ENCODE data around the gene MRGPRX4.
"Not testable (repeated sequence)": the region's sequence is repeated elsewhere in the genome, so short reads cannot be mapped to it uniquely, and the experiment has no call there.

The MRGPRX4 gene

DNA sequence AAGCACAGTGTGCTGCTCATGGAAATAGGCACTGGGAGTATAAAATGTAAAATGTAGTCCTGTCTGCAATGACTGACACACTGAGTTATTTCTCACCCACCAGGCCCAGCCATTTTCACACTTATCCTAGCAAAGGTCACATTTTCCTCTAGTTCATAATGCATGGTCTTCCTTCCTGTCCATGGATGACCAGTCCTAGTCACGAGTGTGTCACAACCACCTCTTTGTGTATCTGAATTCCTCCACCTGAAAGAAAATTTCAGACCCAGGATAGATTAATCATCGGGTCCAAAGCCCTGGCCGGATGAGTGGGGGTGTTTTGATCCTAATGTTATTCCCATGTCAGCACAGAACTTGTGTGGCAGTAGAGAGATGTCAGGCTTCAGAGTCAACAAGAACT lies at the start of gene MRGPRX4:
MRGPRX4 (plus strand) TSS at position 172 of the 400 bp plus-strand sequence. CDS start 420 bp downstream, outside the sequence.
- DNase-seq = no peak

- not testable (repeated sequence) for DNase-seq
These were observed 41.5 kb upstream of the MRGPRX4 start for GRCh38 chr11:18131115-18131514.

GRCh38 chr11:18132341-18132740 lies 40.3 kb upstream of the MRGPRX4 start, which contains the start of gene MRGPRX3:
MRGPRX3 (plus strand) TSS chr11:18132571; CDS start chr11:18137203, 4,632 bp downstream.
- no peak for DNase-seq

GRCh38 chr11:18135308-18135707 lies 37.3 kb upstream of the MRGPRX4 start:
- DNase-seq = no peak

DNA sequence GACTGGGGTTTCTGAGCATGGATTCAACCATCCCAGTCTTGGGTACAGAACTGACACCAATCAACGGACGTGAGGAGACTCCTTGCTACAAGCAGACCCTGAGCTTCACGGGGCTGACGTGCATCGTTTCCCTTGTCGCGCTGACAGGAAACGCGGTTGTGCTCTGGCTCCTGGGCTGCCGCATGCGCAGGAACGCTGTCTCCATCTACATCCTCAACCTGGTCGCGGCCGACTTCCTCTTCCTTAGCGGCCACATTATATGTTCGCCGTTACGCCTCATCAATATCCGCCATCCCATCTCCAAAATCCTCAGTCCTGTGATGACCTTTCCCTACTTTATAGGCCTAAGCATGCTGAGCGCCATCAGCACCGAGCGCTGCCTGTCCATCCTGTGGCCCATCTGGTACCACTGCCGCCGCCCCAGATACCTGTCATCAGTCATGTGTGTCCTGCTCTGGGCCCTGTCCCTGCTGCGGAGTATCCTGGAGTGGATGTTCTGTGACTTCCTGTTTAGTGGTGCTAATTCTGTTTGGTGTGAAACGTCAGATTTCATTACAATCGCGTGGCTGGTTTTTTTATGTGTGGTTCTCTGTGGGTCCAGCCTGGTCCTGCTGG lies 35.3 kb upstream of the MRGPRX4 start:
- no peak for DNase-seq

- DNase-seq = no peak
These were observed 32.5 kb upstream of the MRGPRX4 start for GRCh38 chr11:18140145-18140544.

DNA sequence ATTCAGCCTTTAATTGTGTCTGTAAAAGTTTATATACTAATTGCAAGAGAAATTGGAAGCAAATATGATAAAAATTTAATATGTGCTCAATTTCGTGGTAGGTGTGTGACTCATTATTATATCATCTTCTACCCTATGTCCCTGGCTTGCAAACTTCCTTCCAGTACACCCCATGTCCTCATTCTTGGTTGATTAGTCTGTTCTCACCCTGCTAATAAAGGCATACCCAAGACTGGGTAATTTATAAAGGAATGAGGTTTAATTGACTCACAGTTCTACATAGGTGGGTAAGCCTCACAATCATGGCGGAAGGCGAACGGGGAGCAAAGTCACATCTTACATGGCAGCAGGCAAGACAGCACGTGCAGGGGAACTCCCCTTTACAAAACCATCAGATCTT lies 28.4 kb upstream of the MRGPRX4 start:
- no peak for DNase-seq

- no peak for DNase-seq
These were observed 27.6 kb upstream of the MRGPRX4 start for GRCh38 chr11:18145025-18145424.

DNA sequence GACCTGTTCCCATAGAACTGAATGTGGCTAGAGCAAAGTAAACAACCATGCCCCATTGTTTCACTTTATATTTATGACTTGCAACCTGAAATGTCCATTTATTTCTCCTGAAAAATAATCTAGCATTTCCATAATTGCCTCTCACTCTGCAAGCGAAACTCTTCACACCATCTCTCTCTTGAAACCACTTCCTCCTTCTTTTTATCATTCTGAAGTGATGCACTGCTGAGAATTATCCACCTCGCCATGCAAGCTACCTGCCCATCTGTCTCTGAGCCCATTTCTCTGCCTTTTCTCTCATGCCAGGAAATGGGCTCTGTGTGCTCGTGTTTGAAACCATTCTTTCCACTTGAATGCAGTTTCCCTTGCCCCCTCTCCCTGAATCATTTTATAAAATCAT lies 26.8 kb upstream of the MRGPRX4 start:
- no peak for DNase-seq

GRCh38 chr11:18151581-18151980 lies 21.1 kb upstream of the MRGPRX4 start:
- no peak for DNase-seq

DNA sequence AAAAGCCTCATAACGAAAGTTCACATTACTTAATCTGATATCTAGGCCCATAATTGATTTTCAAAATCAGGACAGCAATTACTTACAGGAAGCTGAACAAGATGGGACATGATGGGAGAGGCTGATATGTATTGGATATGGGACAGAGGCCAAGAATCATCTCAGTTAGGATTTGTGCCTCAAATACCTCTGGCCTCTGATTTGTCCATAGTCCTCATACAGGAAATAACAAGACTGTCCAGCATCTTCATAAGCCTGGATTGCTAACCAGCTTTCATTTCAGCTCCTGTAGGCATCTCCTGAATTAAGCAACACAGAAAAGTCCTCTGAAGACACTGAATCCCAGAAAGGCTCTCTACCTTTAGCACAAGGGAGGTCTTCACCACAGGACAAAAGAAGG lies 4.3 kb upstream of the MRGPRX4 start:
- no peak for DNase-seq

DNA sequence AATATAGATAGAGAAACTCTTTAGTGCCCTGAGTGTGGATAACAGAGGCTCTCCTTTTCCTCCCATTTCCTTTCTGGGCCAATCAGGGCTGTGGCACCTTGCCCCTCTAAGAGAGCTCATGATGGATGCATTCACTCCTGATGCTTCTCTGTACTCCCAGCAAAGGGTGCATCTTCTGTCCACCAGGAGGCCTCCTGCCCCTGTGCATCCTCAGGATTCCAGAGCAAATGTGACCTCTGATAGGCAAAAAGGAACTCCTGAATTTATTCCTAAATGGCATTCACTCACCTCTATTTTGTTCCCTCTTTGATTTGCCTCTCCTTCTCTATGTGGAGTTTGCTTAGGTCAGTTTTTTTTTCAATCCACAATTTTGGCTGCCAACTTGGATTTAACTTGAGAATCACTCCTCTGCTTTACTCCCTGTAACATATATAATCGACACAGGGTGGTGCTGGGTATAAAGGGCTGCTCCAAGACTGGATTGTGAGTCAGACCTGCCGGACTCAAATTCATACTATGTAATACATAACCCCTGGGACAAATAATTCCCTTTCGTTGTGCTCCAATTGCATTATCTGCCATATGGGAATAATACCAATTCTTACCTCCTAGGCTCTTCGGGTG lies 1.1 kb upstream of the MRGPRX4 start:
- no peak for DNase-seq

DNA sequence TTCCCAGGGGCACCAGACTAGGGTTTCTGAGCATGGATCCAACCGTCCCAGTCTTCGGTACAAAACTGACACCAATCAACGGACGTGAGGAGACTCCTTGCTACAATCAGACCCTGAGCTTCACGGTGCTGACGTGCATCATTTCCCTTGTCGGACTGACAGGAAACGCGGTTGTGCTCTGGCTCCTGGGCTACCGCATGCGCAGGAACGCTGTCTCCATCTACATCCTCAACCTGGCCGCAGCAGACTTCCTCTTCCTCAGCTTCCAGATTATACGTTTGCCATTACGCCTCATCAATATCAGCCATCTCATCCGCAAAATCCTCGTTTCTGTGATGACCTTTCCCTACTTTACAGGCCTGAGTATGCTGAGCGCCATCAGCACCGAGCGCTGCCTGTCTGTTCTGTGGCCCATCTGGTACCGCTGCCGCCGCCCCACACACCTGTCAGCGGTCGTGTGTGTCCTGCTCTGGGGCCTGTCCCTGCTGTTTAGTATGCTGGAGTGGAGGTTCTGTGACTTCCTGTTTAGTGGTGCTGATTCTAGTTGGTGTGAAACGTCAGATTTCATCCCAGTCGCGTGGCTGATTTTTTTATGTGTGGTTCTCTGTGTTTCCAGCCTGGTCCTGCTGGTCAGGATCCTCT lies 709 bp downstream of the MRGPRX4 start:
- no peak for DNase-seq

DNA sequence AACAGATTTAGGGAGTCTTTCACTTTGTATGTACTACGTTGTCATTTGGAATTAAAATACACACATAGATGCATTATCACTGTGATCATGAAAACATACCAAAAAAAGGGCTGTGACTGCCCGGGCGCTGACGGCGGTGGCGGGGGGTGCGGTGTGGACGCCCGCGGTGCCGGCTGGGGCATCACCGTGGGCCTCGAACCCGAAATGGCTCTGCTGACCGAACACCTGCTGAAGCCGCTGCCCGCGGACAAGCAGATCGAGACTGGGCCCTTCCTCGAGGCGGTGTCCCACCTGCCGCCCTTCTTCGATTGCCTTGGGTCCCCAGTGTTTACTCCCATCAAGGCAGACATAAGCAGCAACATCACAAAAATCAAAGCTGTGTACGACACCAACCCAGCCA lies 16.2 kb downstream of the MRGPRX4 start:
- DNase-seq = no peak

- DNase-seq = not testable (repeated sequence)
These were observed 17.0 kb downstream of the MRGPRX4 start for GRCh38 chr11:18189476-18190245.

DNA sequence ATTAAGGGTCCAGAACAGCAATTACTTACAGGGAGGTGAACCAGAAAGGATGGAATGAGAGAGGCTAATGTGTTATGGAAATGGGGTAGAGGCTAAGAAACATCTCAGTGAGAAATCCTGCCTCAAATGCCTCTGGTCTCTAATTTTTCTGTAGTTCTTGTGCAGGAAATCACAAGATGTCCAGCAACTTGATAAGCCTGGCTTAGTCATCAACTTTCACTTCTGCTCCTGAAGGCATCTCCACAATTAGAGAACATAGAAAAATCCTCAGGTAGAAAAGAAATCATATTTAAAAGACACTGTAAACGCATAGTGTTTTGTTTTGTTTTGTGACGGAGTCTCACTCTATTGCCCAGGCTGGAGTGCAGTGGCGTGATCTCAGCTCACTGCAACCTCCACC lies 18.7 kb downstream of the MRGPRX4 start:
- no peak for DNase-seq

GRCh38 chr11:18193010-18193409 lies 20.4 kb downstream of the MRGPRX4 start:
- no peak for DNase-seq

DNA sequence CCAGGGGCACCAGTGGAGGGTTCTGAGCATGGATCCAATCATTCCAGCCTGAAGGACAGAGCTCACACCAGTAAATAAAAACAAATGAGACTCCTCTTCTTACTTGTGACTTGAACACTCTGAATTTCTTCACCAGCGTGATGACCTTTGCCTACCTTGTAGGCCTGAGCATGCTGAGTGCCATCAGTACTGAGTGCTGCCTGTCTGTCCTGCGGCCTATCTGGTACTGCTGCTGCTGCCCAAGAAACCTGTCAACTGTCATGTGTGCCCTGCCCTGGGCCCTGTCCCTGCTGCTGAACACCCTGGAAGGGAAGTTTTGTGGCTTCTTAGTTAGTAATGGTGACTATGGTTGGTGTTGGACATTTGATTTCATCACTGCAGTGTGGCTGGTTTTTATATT lies 23.9 kb downstream of the MRGPRX4 start:
- no peak for DNase-seq

DNA sequence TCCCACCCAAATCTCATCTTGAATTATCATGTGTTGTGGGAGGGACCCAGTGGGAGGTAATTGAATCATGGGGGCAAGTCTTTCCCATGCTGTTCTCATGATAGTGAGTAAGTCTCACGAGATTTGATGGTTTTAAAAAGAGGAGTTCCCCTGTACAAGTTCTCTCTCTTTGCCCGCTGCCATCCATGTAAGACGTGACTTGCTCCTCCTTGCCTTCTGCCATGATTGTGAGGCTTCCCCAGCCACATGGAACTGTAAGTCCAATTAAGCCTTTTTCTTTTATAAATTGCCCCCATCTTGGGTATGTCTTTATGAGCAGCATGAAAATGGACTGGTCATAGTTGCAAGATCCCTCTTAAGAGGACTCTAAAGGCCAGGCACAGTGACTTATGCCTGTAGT lies 25.1 kb downstream of the MRGPRX4 start:
- DNase-seq = not testable (repeated sequence)

GRCh38 chr11:18203723-18204122 lies 31.1 kb downstream of the MRGPRX4 start:
- no peak for DNase-seq

DNA sequence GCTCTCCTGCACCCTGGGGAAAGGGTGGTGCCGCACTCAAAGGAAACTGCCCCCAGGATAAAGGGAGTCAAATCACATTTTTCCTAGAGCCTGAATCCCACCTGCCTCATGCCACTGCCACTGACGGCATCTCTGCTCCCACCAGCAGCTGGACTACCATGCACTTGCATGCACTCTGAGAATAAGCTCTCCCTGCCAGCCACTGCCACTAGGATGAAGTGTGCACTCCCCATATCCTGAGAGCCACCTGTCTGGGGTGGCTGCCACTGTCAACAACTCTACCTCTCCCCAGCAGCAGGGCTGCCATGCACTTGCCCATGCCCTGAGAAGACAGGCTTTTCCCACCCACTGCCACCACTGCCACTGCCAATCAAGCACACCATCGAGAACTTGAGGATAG lies 31.6 kb downstream of the MRGPRX4 start:
- no peak for DNase-seq

DNA sequence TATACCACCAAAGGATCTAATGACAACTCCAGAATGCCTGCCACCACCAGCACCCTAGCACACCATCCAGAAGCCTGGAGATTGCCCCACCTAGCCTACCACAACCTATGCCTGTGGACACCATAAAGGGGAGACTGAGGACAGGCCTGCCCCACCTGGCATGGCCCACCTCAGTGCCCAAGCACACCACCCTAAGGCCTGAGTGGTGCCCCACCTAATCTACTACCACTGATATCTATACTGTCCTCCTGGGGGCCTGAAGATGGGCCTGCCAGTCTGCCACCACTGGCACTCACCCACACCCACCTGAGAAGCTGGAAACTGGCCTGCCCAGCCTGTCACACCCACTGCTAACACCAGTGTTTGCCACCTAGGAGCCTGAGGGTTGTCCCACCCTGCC lies 32.1 kb downstream of the MRGPRX4 start:
- no peak for DNase-seq

DNA sequence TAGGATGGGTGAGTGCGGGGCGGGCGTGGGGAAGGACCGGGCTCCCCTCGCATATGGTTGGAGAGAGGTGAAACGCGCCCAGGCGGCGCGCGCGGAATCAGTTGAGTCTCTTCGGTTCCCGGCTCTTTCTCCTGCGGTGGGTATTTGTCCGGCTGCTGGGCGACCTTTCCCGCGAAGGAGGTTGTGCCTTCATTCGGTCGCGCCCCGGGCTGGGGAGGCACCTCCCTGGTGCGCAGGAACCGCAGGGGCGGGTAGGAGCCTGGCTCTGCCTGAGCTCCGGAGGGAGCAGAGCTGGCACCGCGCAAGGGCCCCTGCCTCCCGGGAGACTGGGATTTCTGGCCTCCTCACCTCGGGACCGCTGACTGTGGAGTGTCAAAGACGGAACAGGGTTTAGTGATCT lies 36.4 kb downstream of the MRGPRX4 start:
- no peak for DNase-seq
